Measurements from ENCODE around the gene NBDY.

DNA sequence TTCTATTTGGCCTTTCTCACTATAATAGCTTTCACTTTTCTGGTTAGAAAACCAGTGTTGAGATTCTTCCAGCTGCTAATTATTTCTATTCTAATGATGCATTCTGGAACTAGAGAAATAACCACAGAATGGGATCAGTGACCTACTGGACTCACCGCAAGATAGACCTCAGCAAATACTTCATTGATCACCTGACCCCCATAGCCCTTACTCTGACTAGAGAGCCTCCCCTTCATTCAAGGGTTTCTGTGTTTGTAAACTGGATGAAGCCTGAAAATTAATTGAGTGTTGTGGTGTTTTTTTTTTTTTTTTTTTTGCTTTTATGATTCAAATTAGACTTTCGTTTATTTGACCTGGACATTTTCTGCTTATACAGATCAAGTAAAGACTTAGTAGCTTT is 97.0 kb downstream of the NBDY start:
- TF ChIP-seq RAD21 (IDR thresholded peaks at IDR 0.05) (no peak), RXRA (IDR thresholded peaks at IDR 0.05) (no peak), EGR1 (IDR thresholded peaks at IDR 0.05; ENCODE audit: low read depth in 2 of 2) (no peak)
- TF ChIP-seq, protein P1, sequence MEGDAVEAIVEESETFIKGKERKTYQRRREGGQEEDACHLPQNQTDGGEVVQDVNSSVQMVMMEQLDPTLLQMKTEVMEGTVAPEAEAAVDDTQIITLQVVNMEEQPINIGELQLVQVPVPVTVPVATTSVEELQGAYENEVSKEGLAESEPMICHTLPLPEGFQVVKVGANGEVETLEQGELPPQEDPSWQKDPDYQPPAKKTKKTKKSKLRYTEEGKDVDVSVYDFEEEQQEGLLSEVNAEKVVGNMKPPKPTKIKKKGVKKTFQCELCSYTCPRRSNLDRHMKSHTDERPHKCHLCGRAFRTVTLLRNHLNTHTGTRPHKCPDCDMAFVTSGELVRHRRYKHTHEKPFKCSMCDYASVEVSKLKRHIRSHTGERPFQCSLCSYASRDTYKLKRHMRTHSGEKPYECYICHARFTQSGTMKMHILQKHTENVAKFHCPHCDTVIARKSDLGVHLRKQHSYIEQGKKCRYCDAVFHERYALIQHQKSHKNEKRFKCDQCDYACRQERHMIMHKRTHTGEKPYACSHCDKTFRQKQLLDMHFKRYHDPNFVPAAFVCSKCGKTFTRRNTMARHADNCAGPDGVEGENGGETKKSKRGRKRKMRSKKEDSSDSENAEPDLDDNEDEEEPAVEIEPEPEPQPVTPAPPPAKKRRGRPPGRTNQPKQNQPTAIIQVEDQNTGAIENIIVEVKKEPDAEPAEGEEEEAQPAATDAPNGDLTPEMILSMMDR (IDR thresholded peaks at IDR 0.05; ENCODE audit: low read depth, low read length, missing input control) = no peak
- TF ChIP-seq, protein P2, sequence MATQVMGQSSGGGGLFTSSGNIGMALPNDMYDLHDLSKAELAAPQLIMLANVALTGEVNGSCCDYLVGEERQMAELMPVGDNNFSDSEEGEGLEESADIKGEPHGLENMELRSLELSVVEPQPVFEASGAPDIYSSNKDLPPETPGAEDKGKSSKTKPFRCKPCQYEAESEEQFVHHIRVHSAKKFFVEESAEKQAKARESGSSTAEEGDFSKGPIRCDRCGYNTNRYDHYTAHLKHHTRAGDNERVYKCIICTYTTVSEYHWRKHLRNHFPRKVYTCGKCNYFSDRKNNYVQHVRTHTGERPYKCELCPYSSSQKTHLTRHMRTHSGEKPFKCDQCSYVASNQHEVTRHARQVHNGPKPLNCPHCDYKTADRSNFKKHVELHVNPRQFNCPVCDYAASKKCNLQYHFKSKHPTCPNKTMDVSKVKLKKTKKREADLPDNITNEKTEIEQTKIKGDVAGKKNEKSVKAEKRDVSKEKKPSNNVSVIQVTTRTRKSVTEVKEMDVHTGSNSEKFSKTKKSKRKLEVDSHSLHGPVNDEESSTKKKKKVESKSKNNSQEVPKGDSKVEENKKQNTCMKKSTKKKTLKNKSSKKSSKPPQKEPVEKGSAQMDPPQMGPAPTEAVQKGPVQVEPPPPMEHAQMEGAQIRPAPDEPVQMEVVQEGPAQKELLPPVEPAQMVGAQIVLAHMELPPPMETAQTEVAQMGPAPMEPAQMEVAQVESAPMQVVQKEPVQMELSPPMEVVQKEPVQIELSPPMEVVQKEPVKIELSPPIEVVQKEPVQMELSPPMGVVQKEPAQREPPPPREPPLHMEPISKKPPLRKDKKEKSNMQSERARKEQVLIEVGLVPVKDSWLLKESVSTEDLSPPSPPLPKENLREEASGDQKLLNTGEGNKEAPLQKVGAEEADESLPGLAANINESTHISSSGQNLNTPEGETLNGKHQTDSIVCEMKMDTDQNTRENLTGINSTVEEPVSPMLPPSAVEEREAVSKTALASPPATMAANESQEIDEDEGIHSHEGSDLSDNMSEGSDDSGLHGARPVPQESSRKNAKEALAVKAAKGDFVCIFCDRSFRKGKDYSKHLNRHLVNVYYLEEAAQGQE (IDR thresholded peaks at IDR 0.05) = no peak
- TF ChIP-seq, protein P3, sequence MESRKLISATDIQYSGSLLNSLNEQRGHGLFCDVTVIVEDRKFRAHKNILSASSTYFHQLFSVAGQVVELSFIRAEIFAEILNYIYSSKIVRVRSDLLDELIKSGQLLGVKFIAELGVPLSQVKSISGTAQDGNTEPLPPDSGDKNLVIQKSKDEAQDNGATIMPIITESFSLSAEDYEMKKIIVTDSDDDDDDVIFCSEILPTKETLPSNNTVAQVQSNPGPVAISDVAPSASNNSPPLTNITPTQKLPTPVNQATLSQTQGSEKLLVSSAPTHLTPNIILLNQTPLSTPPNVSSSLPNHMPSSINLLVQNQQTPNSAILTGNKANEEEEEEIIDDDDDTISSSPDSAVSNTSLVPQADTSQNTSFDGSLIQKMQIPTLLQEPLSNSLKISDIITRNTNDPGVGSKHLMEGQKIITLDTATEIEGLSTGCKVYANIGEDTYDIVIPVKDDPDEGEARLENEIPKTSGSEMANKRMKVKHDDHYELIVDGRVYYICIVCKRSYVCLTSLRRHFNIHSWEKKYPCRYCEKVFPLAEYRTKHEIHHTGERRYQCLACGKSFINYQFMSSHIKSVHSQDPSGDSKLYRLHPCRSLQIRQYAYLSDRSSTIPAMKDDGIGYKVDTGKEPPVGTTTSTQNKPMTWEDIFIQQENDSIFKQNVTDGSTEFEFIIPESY (IDR thresholded peaks at IDR 0.05) = no peak
- TF ChIP-seq, protein P4, sequence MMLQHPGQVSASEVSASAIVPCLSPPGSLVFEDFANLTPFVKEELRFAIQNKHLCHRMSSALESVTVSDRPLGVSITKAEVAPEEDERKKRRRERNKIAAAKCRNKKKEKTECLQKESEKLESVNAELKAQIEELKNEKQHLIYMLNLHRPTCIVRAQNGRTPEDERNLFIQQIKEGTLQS (IDR thresholded peaks at IDR 0.05) = no peak
